ENCODE measurements around the gene INSYN2B.

DNA sequence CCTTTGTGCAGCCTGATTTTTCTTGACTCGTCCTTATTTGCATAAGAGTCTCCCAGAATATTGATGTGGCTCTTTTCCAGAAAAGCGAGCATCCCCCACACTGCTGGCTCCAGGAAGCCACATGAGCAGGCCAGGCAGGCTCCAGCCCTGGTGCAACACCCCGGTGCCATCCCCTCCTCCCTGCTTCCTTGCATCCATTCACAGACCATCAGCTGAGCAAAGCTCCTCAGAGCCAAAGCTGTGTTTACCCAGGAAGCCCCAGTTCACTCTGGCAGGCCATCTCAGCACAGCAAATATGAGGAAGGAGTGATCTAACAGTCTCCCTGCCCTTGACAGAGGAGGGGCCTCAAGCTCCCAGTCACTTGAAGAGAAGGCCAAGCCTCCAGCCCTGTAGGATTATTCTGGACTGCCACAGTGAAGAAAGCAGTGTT lies 34.4 kb downstream of the INSYN2B start:
- TF ChIP-seq CTCF (IDR thresholded peaks at IDR 0.05; ENCODE audit: insufficient read depth, low read length, poor library complexity, severe bottlenecking) (no peak), EZH2phosphoT487 (conservative IDR thresholded peaks at IDR 0.05; ENCODE audit: low read length) (no peak)
